Chondrocyte (in vitro differentiated cells): Measurements from ENCODE around the gene CAPN10. TPM values are rescaled to one million over a fixed set of nuclear protein-coding genes. Genes with fewer than 3 reads are reported as not detected.

Experiments used
- DNase-seq: peaks from one replicate; pipeline ENCODE4 v3.0.0; 2021; ENCODE audit warnings: mixed read lengths, low spot score
- H3K27ac Mint-ChIP-seq: one replicate; pipeline ENCODE4 v1.8.0; 2021; ENCODE audit warnings: mild to moderate bottlenecking, moderate library complexity, mixed read lengths; ENCODE audit not compliant: unreplicated experiment
- H3K27me3 Mint-ChIP-seq: 2 replicates; pipeline ENCODE4 v1.8.0; 2021; ENCODE audit warnings: low read depth, mixed read lengths
- H3K36me3 Mint-ChIP-seq: 2 replicates; pipeline ENCODE4 v1.8.0; 2021; ENCODE audit warnings: low read depth, mixed read lengths
- H3K4me1 Mint-ChIP-seq: 2 replicates; pipeline ENCODE4 v1.8.0; 2021; ENCODE audit warnings: low read depth, mild to moderate bottlenecking, mixed read lengths
- H3K4me3 Mint-ChIP-seq: one replicate; pipeline ENCODE4 v1.8.0; 2021; ENCODE audit warnings: mild to moderate bottlenecking, moderate library complexity, mixed read lengths; ENCODE audit not compliant: unreplicated experiment
- H3K9me3 Mint-ChIP-seq: 2 replicates; pipeline ENCODE4 v1.8.0; 2021; ENCODE audit warnings: low read depth, mixed read lengths
- CTCF ChIP-seq: fragments of 200-600 bp; sonication (generic); IDR thresholded peaks from 2 replicates; pipeline ENCODE4 v1.5.0; 2021; ENCODE audit warnings: antibody characterized with exemption, mild to moderate bottlenecking, moderate library complexity
- total RNA-seq: library from RNA; stranded (reverse); gene quantifications from 3 replicates; pipeline ENCODE4 v1.2.1, GENCODE V29; 2021

Gene CAPN10
- total RNA-seq, 1 donor from 2014 or later = 22.7 TPM

GRCh38 chr2:240627736-240628506 is 41.4 kb downstream of the CAPN10 start:
- Mint-ChIP-seq H3K4me3 (no peak overlapping the region), H3K4me1 (peaks cover 3% of the 10 kb centered on the region), H3K27me3 (no peaks in the 10 kb centered on the region), H3K9me3 (no peaks in the 10 kb centered on the region), H3K36me3 (no peaks in the 10 kb centered on the region), H3K27ac (no peak overlapping the region)
- DNase-seq = peak; percentile 76
- no peak for TF ChIP-seq CTCF

- no peak for TF ChIP-seq CTCF
- no peak overlapping the region for H3K4me3 Mint-ChIP-seq
- peaks cover 3% of the 10 kb centered on the region for H3K4me1 Mint-ChIP-seq
Measured at GRCh38 chr2:240628507-240628807, 41.9 kb downstream of the CAPN10 start.

GRCh38 chr2:240628808-240629618 is 42.5 kb downstream of the CAPN10 start:
- Mint-ChIP-seq H3K36me3 (peaks cover 4% of the 10 kb centered on the region), H3K4me1 (peaks cover 3% of the 10 kb centered on the region), H3K27me3 (no peaks in the 10 kb centered on the region), H3K9me3 (peaks cover 6% of the 10 kb centered on the region), H3K27ac (no peak overlapping the region), H3K4me3 (no peak overlapping the region)
- no peak for TF ChIP-seq CTCF
- DNase-seq = peak; percentile 88

More at GRCh38 chr2:240628507-240628807, 41.9 kb downstream of the CAPN10 start:
- Mint-ChIP-seq H3K36me3 (peaks cover 2% of the 10 kb centered on the region), H3K9me3 (peaks cover 3% of the 10 kb centered on the region), H3K27me3 (no peaks in the 10 kb centered on the region), H3K27ac (no peak overlapping the region)
- DNase-seq = no peak

GRCh38 chr2:240629619-240629967 is 43.1 kb downstream of the CAPN10 start:
- Mint-ChIP-seq H3K27me3 (no peaks in the 10 kb centered on the region), H3K36me3 (peaks cover 4% of the 10 kb centered on the region), H3K9me3 (peaks cover 12% of the 10 kb centered on the region), H3K27ac (no peak overlapping the region), H3K4me3 (no peak overlapping the region), H3K4me1 (peaks cover 3% of the 10 kb centered on the region)
- no peak for TF ChIP-seq CTCF
- no peak for DNase-seq

GRCh38 chr2:240629968-240630770 is 43.6 kb downstream of the CAPN10 start:
- DNase-seq = no peak
- Mint-ChIP-seq H3K36me3 (peaks cover 4% of the 10 kb centered on the region), H3K27ac (no peak overlapping the region)

More at GRCh38 chr2:240629968-240630770, 43.6 kb downstream of the CAPN10 start:
- H3K4me1 Mint-ChIP-seq = peaks cover 1% of the 10 kb centered on the region
- no peak overlapping the region for H3K4me3 Mint-ChIP-seq
- peaks cover 12% of the 10 kb centered on the region for H3K9me3 Mint-ChIP-seq
- TF ChIP-seq CTCF = no peak
- no peaks in the 10 kb centered on the region for H3K27me3 Mint-ChIP-seq
